Activated CD4-positive, alpha-beta T cell treated with anti-CD3 and anti-CD28 coated beads, Interleukin-2, amount 10 ng/mL, durations not matched to agents 24 days and 14 days (primary cell): ENCODE data around the gene TRUB2. TPM values are rescaled to one million over a fixed set of nuclear protein-coding genes. Genes with fewer than 3 reads are reported as not detected.
A peak's percentile ranks its signal among the peaks of the same experiment; 100 is the strongest.
"Not testable (repeated sequence)": the region's sequence is repeated elsewhere in the genome, so short reads cannot be mapped to it uniquely, and the experiment has no call there.

Experiments
- DNase-seq: peaks from one replicate; pipeline ENCODE4 v3.0.0; 2022
- H3K27ac Mint-ChIP-seq: one replicate; pipeline ENCODE4 v1.8.0; 2022; ENCODE audit warnings: mild to moderate bottlenecking, mixed read lengths
- H3K27me3 Mint-ChIP-seq: one replicate; pipeline ENCODE4 v1.8.0; 2022; ENCODE audit warnings: mixed read lengths
- H3K36me3 Mint-ChIP-seq: one replicate; pipeline ENCODE4 v1.8.0; 2022; ENCODE audit warnings: low read depth, mild to moderate bottlenecking, mixed read lengths
- H3K4me1 Mint-ChIP-seq: one replicate; pipeline ENCODE4 v1.8.0; 2021; ENCODE audit warnings: mixed read lengths
- H3K4me3 Mint-ChIP-seq: one replicate; pipeline ENCODE4 v1.8.0; 2022; ENCODE audit warnings: mild to moderate bottlenecking, moderate library complexity, mixed read lengths
- H3K9me3 Mint-ChIP-seq: one replicate; pipeline ENCODE4 v1.8.0; 2021; ENCODE audit warnings: mixed read lengths
- intact Hi-C: fragments of 100-400 bp; cut with micrococcal nuclease; formaldehyde crosslinking; loops from one replicate; pipeline ENCODE4 v1.15.1; 2023
- total RNA-seq: library from RNA; stranded (reverse); gene quantifications from 2 replicates; pipeline ENCODE4 v1.2.3, GENCODE V29; 2022

Gene TRUB2
- total RNA-seq, 1 donor from 2014 or later = 40.4 TPM

DNA sequence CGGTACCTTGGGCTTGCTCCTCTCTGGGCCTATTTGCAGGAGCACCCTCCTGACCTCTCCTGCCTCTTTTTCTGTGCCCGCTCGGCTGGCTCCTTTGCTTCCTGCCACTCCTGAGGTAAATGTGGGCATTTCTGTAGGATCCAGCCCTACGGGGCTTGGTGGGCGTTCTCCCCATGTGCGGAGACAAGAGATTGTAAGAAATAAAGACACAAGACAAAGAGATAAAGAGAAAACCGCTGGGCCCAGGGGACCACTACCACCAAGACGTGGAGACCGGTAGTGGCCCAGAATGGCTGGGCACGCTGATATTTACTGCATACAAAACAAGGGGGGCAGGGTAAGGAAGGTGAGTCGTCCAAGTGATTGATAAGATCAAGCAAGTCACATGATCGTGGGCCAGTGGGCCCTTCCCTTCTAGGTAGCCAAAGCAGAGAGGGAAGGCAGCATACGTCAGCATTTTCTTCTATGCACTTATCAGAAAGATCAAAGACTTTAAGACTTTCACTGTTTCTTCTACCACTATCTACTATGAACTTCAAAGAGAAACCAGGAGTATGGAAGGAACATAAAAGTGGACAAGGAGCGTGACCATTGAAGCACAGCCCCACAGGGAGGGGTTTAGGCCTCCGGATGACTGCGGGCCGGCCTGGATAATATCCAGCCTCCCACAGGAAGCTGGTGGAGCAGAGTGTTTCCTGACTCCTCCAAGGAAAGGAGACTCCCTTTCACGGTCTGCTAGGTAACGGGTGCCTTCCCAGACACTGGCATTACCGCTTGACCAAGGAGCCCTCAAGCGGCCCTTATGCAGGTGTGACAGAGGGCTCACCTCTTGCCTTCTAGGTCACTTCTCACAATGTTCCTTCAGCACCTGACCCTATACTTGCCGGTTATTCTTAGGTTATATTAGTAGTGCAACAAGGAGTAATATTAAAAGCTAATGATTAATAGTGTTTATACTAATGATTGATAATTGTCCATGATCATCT is 42.9 kb downstream of the TRUB2 start:
- peaks cover 29% of the 10 kb centered on the region for H3K4me1 Mint-ChIP-seq
- H3K27ac Mint-ChIP-seq, intact Hi-C loops, DNase-seq, H3K27me3 Mint-ChIP-seq, H3K4me3 Mint-ChIP-seq, H3K9me3 Mint-ChIP-seq: not testable (repeated sequence)
- peaks cover 15% of the 10 kb centered on the region for H3K36me3 Mint-ChIP-seq

DNA sequence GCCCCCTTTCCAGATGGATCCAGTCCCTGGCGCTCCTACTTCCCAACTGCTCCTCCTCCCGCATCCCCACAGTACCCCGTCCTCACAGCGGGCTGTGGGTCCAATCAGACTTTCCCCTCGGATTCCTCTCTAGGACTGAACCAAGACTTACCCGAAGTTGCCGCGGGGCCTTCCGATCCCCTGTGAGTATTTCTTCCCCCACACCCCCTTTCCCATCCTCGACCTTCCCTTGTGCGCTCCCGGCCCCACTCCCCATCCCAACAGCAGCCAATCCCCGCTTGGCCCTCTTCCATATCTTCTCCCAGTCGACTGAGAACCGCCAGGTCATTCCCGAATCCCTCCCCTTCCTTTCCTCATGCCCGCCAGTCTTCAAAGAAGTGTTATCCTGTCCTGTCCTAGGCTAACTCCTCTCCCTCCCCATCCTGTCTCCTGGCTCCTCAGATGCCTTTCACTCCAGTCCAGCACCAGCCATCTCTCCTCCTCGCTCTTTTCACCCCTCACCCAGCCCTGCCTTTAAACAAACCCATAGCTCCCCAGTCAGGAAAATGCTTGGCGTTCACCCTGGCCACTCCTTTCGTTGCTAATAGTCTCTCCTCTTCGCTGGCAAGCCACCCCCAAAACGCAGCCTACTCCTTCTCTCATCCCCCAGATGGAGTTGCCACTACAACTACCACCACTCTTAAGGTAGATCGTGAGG is 45.5 kb downstream of the TRUB2 start:
- no peaks in the 10 kb centered on the region for H3K9me3 Mint-ChIP-seq
- H3K4me3 Mint-ChIP-seq = peak overlapping the region; percentile 93
- intact Hi-C loops = loop anchor here (1.0 kb wide), 5 partner anchors 26 to 148 kb away; partner anchors contain the start of gene SLC27A4
- H3K27ac Mint-ChIP-seq = peak overlapping the region; percentile 95
- peaks cover 43% of the 10 kb centered on the region for H3K4me1 Mint-ChIP-seq
- peaks cover 25% of the 10 kb centered on the region for H3K36me3 Mint-ChIP-seq
- DNase-seq = no peak
- H3K27me3 Mint-ChIP-seq = peaks cover 3% of the 10 kb centered on the region

DNA sequence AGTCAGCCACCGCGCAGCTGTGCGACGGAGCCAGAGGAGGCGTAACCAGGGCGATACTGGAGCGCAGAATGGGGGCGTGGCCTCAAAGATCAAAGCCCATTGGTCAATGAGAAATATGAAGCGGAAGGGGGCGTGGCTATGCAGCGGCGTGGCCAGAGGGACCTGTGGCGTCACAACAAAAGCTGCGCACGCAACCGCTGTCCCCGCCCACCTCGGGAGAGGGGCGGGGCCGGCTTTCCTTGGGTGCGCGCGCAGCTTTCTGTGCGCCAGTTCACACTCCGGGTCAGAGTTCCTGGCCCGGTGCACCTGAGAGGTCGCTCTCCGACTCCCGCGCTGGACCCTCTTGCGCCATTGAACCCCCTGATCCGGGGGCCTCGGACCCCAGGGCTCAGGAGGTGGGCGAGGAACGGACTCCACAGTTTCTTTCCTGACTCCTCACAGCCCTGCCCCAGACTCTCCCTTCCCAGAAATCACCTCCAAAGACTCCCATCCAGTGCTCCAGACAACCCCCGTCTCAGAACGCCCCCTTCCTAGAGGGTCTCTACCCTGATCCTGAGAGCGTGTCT is 46.2 kb downstream of the TRUB2 start, which contains the start of gene SWI5:
TSS of gene SWI5 (plus strand) at position 269 of the 566 bp plus-strand sequence.
- peak; percentile 100 for DNase-seq
- Mint-ChIP-seq H3K27me3 (peaks cover 3% of the 10 kb centered on the region), H3K27ac (peak within 1 kb of the TSS; percentile 95), H3K36me3 (peaks cover 28% of the 10 kb centered on the region), H3K4me1 (peaks cover 45% of the 10 kb centered on the region), H3K9me3 (no peaks in the 10 kb centered on the region), H3K4me3 (peak within 1 kb of the TSS; percentile 93)
- intact Hi-C loops = loop anchor here (1.0 kb wide), 5 partner anchors 26 to 148 kb away; partner anchors contain the start of gene SLC27A4

DNA sequence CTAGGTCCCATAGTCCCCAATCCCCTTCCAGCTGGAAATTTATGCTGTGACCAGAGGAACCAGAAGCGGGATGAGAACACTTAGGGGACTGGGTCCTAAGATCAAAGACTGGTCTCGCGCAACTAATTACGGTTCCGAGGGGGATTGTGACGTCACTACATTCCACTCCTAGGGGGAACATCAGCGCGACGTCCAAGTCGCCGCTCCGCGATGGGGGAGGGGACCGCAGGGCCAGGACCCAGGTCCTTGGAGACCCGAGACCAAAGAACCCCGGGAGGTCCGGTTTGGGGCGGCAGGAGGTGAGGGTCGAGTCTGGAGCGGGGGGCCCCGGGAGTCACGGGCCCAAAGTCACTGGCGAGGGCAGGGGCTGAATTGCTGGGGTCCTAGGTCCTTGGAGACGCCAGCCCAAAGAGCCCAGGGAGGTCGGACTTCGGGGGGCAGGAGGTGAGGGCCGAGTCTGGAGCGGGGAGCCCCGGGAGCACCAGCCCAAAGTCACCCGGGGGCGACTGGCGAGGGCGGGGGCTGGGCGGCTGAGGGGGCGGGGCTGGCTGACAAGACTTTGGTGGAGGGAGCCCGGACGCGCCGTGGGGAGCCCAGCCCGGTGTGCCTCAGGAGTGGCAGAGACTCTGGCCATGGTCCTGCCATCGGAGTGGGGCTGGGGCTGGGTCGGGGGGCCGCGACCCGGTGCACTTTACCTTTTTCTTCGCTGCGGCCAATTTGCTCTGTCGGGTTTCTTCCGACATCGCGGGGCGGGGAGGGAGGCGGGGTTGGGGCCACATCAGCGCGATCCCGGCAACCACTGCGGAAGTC is 46.8 kb downstream of the TRUB2 start, which contains the start of gene GOLGA2:
TSS of gene GOLGA2 (minus strand) at position 810 of the 810 bp plus-strand sequence. CDS start at position 779, 31 bp downstream.
- H3K36me3 Mint-ChIP-seq = peaks cover 30% of the 10 kb centered on the region
- no peaks in the 10 kb centered on the region for H3K9me3 Mint-ChIP-seq
- H3K27ac Mint-ChIP-seq = peak within 1 kb of the TSS; percentile 95
- peaks cover 3% of the 10 kb centered on the region for H3K27me3 Mint-ChIP-seq
- DNase-seq = no peak
- peak within 1 kb of the TSS; percentile 93 for H3K4me3 Mint-ChIP-seq
- peaks cover 45% of the 10 kb centered on the region for H3K4me1 Mint-ChIP-seq
- intact Hi-C loops = loop anchor here (1.0 kb wide), 5 partner anchors 25 to 147 kb away; partner anchors contain the start of gene SLC27A4

DNA sequence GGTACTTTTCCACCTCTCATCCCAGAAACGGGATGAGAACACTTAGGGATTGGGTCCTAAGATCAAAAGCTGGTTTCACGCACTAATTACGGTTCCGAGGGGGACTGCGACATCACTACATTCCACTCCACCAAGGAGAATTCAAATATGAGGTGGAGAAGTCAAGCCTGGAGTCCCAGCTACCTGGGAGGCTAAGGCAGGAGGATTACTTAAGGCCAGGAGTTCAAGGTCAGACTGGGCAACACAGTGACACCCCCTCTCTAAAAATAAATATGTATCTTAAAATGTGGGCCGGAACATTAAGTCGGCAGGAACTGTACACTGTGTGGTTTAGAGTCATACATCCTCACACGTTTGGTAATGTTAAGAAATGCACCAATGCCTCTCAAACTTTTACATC is 48.0 kb downstream of the TRUB2 start:
- H3K27me3 Mint-ChIP-seq = peaks cover 3% of the 10 kb centered on the region
- DNase-seq = no peak
- H3K36me3 Mint-ChIP-seq = peaks cover 29% of the 10 kb centered on the region
- intact Hi-C loops = no loop called here
- no peaks in the 10 kb centered on the region for H3K9me3 Mint-ChIP-seq
- no peak overlapping the region for H3K27ac Mint-ChIP-seq
- peak overlapping the region; percentile 93 for H3K4me3 Mint-ChIP-seq
- peaks cover 40% of the 10 kb centered on the region for H3K4me1 Mint-ChIP-seq

DNA sequence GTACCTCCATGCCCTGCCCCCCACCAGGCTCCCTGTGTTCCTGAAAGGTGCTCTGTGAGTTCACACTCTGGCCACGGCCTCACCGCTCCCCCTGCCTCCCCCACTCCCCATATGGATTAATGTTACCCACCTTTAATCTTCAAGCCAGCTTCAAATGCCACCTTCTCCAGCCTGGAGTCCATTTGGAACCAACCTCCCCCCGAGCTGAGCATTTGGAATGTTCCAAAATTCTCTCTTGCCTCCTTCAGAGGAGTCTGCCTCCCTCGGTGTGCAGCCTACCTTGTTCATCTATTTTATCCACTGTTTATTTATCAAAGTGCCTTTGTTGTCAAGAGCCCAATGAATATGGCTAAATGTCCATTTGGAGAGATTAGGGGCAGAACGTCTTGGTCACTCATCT is 50.7 kb downstream of the TRUB2 start:
- peaks cover 28% of the 10 kb centered on the region for H3K4me1 Mint-ChIP-seq
- no peaks in the 10 kb centered on the region for H3K9me3 Mint-ChIP-seq
- intact Hi-C loops = no loop called here
- H3K36me3 Mint-ChIP-seq = peaks cover 31% of the 10 kb centered on the region
- peaks cover 3% of the 10 kb centered on the region for H3K27me3 Mint-ChIP-seq
- H3K4me3 Mint-ChIP-seq = no peak overlapping the region
- no peak overlapping the region for H3K27ac Mint-ChIP-seq
- no peak for DNase-seq

DNA sequence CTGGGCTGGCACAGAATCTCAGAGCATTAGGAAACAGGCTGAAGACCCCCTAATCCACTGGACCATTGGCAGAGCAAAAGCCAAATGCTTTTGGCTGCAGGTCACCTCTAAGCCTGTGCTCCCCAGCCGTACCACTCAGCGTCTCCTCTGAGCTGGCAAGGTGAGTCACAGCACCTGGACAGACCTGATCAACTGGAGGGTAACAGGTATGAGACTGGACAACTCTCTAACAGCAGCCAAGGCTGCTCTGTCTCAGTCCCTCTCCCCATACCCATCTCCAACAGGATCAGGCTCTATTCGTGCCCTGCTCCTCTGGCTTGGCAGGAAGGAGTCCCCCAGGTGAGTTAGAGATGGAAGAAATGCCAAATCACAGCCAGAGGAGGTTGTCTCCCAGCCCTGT is 51.1 kb downstream of the TRUB2 start:
- DNase-seq = no peak
- Mint-ChIP-seq H3K36me3 (peaks cover 27% of the 10 kb centered on the region), H3K4me1 (peaks cover 24% of the 10 kb centered on the region), H3K27ac (no peak overlapping the region), H3K4me3 (no peak overlapping the region), H3K27me3 (peaks cover 3% of the 10 kb centered on the region), H3K9me3 (no peaks in the 10 kb centered on the region)
- intact Hi-C loops = no loop called here

DNA sequence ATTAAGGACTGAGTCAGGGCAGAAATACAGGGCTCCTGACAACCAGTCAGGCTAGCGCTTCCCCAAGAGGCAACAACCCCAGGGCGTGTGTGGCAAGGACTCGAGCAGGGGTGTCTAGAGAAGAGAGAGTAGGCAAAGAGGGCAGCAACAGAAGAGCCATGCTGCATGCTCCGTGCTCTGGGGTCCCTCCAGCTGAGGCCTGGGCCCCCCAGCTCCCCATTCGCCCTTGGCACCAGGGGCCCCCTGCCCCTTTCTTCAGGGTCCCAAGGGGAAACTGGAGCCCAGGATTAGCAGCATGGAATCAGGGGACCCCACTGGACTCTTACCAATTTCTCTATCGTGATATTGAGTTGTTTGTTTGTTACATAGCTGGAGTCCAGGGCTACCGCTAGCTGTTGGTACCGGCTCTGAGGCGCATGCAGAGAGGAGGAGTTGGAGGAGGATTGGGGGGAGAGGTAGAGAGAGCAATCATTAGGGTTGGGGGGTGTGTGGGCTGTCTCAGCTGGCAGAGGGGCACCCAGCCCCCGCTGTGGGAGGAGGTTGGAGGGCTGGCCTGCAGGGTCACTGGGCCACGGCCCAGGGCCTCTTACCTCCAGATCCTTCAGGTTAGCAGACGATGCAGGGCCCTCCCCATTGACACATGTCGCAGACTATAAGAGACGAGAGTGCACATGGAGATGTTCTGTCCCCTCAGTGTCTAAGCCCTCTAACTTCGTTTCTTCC is 55.2 kb downstream of the TRUB2 start:
- Mint-ChIP-seq H3K36me3 (peaks cover 28% of the 10 kb centered on the region), H3K27me3 (no peaks in the 10 kb centered on the region), H3K4me3 (no peak overlapping the region), H3K27ac (no peak overlapping the region), H3K4me1 (peaks cover 2% of the 10 kb centered on the region), H3K9me3 (no peaks in the 10 kb centered on the region)
- DNase-seq = no peak
- intact Hi-C loops = no loop called here

DNA sequence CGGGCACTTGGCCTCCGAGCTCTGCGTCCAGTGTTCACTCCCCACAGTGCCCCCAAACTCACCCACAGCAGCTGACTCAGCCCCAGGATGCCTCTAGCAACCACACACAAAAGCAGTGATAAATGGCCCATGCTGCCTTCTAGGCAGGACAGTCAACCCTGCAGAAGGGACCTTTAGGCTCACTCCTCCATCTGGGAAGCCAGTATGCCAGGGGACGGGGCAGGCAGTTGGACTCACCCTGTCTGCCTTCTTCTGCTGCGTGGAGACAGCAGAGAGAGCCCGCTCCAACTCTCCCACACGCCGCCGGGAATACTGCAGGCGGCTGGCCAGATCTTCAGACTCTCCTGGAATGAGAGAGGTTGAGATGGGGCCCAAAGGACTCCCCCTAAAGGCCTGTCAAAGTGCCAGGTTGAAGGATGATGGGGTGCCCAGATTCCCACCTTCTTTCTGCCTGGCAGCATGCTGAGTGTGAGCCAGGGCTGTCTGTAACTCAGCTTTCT is 56.8 kb downstream of the TRUB2 start:
- DNase-seq = no peak
- Mint-ChIP-seq H3K4me3 (no peak overlapping the region), H3K9me3 (no peaks in the 10 kb centered on the region), H3K27me3 (no peaks in the 10 kb centered on the region), H3K4me1 (no peaks in the 10 kb centered on the region), H3K36me3 (peaks cover 33% of the 10 kb centered on the region), H3K27ac (no peak overlapping the region)
- intact Hi-C loops = no loop called here

DNA sequence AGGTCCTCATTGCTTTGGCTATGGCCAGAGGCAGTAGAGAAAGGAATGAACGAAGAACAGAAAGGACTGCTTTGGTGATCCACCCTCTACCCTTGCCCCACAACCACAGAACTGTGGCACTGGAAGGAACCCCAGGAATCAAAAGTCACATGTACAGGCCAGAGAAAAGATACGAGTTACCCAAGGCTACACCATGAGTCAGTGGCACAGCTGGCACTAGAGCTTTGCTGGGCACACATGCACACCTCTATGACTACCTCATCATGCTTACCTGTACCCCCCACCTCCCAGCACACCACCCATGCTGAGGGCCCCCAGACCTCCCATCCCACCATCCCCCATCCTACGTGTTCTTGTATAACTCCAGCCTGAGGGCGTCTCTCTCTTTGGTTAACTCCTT is 59.6 kb downstream of the TRUB2 start:
- H3K27ac Mint-ChIP-seq = peak overlapping the region; percentile 46
- no peak for DNase-seq
- H3K9me3 Mint-ChIP-seq = no peaks in the 10 kb centered on the region
- H3K4me1 Mint-ChIP-seq = no peaks in the 10 kb centered on the region
- H3K36me3 Mint-ChIP-seq = peaks cover 34% of the 10 kb centered on the region
- intact Hi-C loops = no loop called here
- no peaks in the 10 kb centered on the region for H3K27me3 Mint-ChIP-seq
- H3K4me3 Mint-ChIP-seq = no peak overlapping the region

DNA sequence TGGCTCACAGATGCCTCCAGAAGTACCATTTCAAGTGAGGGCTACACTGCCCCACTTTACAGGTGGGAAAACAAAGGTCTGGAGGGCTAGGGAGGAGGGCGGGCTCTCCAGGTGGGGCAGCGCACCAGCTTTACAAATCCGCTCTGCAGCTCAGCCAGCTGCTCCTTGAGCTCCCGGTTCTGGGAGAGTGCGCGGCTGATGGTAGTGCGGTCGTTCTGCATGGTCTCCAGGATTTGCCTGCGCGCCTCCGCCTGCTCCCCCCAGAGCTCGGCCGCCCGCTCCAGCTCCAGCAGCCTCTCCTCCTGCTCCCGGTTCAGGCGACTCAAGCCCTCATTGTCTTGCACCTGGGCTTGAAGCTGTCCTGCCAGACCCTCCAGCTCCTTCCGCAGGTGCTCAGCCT is 61.9 kb downstream of the TRUB2 start:
- intact Hi-C loops = no loop called here
- no peak for DNase-seq
- Mint-ChIP-seq H3K27me3 (no peaks in the 10 kb centered on the region), H3K4me1 (no peaks in the 10 kb centered on the region), H3K9me3 (no peaks in the 10 kb centered on the region), H3K4me3 (no peak overlapping the region), H3K27ac (no peak overlapping the region), H3K36me3 (peaks cover 32% of the 10 kb centered on the region)

DNA sequence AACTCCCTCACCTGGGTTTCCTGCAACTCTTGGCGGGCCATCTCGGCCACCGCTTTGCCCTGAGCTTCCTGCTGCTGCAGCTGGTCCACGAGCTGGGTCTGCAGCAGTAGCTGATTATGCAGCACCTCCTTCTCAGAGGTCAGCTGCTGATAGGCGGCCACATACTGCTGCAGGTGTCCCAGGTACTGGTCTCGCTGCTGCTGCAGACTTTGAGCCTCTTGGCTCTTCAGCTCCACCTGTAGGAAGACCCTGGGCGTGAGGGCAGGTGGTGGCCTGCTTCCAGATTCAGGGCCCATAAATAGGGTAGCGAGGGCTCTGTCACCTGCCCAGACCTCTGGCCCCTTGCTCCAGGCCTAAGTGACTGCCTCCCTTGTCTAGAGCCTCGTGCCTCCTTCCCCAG is 63.1 kb downstream of the TRUB2 start:
- H3K36me3 Mint-ChIP-seq = peaks cover 27% of the 10 kb centered on the region
- no peak overlapping the region for H3K4me3 Mint-ChIP-seq
- intact Hi-C loops = no loop called here
- H3K9me3 Mint-ChIP-seq = no peaks in the 10 kb centered on the region
- H3K27me3 Mint-ChIP-seq = no peaks in the 10 kb centered on the region
- H3K4me1 Mint-ChIP-seq = no peaks in the 10 kb centered on the region
- no peak overlapping the region for H3K27ac Mint-ChIP-seq
- no peak for DNase-seq
